OCI-LY7 (cell line): ENCODE results near the gene SMAP2.

ENCODE experiments used
- EZH2phosphoT487 ChIP-seq: fragments of 200-600 bp; sonication (generic); IDR thresholded peaks from 2 replicates; pipeline ENCODE4 v1.6.1; 2018; ENCODE audit warnings: low read depth, borderline replicate concordance, mild to moderate bottlenecking, mixed run types, antibody characterized with exemption, low read length, moderate library complexity, mixed read lengths
- TF ChIP-seq, protein P1 (sequence below): fragments of 200-600 bp; sonication (generic); conservative IDR thresholded peaks from 2 replicates; pipeline ENCODE4 v1.5.1; 2014; ENCODE audit warnings: mild to moderate bottlenecking, antibody characterized with exemption, low read length, moderate library complexity, mixed read lengths

DNA sequence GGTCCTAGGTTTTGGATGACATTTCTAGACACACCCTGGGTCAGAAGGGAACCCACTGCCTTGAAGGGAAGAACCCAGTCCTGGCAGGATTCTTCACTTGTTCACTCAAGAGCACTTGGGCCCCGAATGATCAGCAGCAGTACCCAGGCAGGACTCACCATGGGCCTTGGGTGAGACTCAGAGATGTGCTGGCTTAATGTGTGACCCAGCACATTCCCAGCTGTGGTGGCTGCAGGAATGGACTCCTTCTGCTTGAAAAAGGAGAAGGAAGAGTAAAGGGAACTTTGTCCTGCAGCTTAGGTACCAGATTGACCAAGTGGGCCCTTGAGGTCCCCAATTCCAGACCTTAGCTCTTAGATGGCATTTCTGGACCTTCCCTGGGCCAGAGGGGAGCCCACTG is 12.3 kb upstream of the SMAP2 start:
- TF ChIP-seq, protein P1, sequence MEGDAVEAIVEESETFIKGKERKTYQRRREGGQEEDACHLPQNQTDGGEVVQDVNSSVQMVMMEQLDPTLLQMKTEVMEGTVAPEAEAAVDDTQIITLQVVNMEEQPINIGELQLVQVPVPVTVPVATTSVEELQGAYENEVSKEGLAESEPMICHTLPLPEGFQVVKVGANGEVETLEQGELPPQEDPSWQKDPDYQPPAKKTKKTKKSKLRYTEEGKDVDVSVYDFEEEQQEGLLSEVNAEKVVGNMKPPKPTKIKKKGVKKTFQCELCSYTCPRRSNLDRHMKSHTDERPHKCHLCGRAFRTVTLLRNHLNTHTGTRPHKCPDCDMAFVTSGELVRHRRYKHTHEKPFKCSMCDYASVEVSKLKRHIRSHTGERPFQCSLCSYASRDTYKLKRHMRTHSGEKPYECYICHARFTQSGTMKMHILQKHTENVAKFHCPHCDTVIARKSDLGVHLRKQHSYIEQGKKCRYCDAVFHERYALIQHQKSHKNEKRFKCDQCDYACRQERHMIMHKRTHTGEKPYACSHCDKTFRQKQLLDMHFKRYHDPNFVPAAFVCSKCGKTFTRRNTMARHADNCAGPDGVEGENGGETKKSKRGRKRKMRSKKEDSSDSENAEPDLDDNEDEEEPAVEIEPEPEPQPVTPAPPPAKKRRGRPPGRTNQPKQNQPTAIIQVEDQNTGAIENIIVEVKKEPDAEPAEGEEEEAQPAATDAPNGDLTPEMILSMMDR: no peak
- TF ChIP-seq EZH2phosphoT487: no peak
